Measurements from ENCODE around the gene THBS2. TPM values are rescaled to one million over a fixed set of nuclear protein-coding genes. Genes with fewer than 3 reads are reported as not detected.

The THBS2 gene
- total RNA-seq, 1 donor from 2014 or later, result 2.7 TPM

DNA sequence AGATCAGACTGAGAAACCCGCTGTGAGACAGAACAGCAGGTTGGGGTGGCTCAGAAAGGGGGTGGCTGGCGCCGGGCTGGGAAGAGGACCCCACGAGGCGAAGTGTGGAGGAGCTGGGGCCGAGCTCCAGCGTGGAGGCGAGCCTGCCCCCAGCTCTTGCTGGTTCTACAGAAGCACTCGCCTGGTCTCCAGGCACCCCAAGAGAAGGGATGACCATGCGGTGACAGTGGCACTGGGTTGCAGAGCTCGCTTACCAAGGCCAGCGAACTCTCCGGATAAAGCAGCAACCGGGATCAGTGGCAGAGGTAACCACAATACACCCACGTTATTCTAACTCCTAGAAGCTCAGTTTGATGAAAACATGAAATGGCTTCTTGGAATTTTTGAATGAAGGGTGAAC, 26.5 kb downstream of the THBS2 start:
- no peak for DNase-seq (ENCODE audit: low read depth)
- H3K4me3 ChIP-seq (ENCODE audit: low read depth, low read length), result no peak overlapping the region
- TF ChIP-seq, protein P1, sequence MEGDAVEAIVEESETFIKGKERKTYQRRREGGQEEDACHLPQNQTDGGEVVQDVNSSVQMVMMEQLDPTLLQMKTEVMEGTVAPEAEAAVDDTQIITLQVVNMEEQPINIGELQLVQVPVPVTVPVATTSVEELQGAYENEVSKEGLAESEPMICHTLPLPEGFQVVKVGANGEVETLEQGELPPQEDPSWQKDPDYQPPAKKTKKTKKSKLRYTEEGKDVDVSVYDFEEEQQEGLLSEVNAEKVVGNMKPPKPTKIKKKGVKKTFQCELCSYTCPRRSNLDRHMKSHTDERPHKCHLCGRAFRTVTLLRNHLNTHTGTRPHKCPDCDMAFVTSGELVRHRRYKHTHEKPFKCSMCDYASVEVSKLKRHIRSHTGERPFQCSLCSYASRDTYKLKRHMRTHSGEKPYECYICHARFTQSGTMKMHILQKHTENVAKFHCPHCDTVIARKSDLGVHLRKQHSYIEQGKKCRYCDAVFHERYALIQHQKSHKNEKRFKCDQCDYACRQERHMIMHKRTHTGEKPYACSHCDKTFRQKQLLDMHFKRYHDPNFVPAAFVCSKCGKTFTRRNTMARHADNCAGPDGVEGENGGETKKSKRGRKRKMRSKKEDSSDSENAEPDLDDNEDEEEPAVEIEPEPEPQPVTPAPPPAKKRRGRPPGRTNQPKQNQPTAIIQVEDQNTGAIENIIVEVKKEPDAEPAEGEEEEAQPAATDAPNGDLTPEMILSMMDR (conservative IDR thresholded peaks at IDR 0.05; ENCODE audit: low read depth, low read length), result no peak

DNA sequence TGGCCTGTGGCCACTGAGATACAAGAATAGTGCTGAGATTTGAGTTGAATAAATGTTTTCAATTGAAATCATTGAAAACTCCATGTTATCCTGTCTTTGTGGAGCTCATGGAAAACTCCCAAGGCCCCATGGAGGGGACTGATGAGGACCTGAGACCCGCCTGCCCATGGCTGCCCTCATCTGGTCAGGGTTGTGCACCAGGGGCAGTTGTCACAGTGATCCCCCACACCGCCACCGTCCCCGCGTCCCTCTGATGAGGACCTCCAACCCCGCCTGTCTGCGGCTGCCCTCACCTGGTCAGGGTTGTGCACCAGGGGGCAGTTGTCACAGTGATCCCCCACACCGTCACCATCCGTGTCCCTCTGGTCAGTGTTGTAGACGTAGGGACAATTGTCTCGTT, 27.8 kb downstream of the THBS2 start:
- no peak for DNase-seq (ENCODE audit: low read depth)
- H3K4me3 ChIP-seq (ENCODE audit: low read depth, low read length), result no peak overlapping the region
- TF ChIP-seq, protein P1 (conservative IDR thresholded peaks at IDR 0.05; ENCODE audit: low read depth, low read length), result no peak

DNA sequence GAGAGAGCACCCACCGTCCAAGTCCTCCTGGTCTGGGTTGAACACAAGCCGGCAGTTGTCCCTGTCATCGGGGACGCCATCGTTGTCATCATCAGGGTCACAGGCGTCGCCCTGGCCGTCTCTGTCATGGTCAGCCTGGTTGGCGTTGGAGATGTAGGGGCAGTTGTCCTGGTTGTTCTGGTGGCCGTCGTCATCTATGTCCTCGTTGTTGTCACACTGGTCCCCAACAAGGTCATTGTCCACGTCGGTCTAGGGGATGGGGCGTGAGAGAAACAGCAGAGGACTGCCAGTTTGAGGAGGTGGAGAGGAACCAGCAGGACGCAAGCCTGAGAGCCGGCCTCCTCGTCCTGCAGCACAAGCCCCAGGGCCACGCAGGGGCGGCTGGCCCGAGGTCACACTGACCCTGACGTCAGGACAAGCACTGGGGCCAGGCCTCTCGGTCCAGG, 28.5 kb downstream of the THBS2 start:
- TF ChIP-seq, protein P1 (conservative IDR thresholded peaks at IDR 0.05; ENCODE audit: low read depth, low read length), result no peak
- H3K4me3 ChIP-seq (ENCODE audit: low read depth, low read length), result no peak overlapping the region

DNA sequence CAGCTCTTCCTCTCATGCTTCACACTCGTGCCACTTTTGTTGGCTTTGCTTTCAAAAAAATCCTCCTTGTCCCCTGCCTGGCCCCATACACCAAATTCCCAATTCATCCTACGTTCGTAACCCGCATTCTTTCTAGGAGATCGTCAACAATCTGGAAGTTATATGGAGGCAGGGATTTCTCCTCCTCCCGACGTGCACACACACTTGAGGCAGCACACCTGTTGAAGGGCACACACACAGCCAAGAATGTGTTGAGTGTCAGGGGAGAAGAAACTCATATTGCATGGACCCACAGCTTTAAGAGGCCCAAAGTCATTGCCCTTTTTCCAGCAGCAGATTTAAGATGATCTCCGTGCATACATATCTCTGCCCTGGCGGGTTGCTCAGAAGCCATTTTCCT, 28.9 kb downstream of the THBS2 start:
- H3K4me3 ChIP-seq (ENCODE audit: low read depth, low read length), result no peak overlapping the region
- TF ChIP-seq, protein P1 (conservative IDR thresholded peaks at IDR 0.05; ENCODE audit: low read depth, low read length), result no peak
- DNase-seq (ENCODE audit: low read depth), result no peak

More for the DNA sequence above, 28.5 kb downstream of the THBS2 start:
- no peak for DNase-seq (ENCODE audit: low read depth)

DNA sequence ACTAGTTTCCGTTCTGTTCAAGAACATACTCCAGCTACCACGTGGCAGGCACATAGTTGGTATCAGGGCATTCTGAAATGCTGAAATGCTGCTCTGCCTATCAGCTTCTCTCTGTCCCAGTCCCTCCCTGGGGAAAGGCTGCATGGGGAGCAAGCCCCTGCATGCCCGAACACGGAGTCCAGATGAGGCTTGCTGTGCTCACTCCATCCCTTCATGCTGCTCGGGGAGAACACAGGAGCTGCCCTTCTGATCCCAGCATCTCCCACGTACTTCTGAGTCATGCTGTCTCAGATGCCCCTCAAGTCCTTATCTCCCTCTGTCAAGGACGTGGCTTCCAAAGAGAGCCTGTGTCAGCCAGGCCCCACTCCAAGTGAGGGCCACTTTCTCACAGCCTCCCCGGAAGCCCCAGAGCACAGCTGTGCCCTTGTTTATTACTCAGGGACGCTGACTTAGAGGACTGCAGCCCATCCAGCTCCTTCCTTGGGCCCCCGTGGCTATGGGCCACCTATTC, 29.4 kb downstream of the THBS2 start:
- no peak overlapping the region for H3K4me3 ChIP-seq (ENCODE audit: low read depth, low read length)
- TF ChIP-seq, protein P1 (conservative IDR thresholded peaks at IDR 0.05; ENCODE audit: low read depth, low read length), result no peak
- DNase-seq (ENCODE audit: low read depth), result no peak

DNA sequence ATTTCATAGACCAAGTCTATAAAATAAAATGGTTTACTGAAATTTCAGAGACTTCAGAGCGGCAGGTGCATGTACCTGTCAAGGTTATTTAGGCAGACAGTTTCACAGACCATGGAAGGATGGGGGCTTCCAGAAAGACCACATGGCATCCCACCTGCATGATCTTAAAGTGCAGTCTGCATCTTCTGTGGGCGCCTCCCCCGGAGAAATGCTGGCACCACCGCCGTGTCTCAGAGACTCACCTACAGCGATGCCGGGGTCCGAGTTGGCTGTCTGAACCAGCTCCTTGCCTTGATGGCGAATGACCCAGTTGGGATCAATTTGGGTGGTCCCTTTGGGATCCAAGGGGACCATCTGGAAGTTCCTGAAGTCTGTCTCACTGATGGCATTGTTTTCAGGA, 30.6 kb downstream of the THBS2 start:
- no peak overlapping the region for H3K4me3 ChIP-seq (ENCODE audit: low read depth, low read length)
- no peak for DNase-seq (ENCODE audit: low read depth)
- TF ChIP-seq, protein P1 (conservative IDR thresholded peaks at IDR 0.05; ENCODE audit: low read depth, low read length), result no peak

DNA sequence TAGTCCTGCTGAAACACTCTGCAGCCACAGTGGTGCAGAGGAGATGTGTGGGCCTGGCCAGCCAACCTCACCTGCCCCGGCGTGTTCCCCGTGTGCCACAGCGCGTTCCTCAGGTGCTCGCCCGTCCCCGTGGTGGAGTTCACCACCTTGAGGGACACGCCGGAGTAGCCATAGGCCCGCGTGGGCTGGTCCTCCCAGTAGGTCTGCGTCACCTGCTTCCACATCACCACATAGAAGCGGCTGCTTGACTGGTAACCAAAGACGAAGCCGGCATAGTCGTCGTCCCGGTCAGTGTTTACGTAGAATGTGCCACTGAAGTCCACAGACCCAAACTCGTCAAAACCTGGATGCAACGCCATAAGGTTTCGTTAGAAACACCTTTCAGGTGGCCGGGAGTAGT, 31.5 kb downstream of the THBS2 start:
- DNase-seq (ENCODE audit: low read depth), result no peak
- H3K4me3 ChIP-seq (ENCODE audit: low read depth, low read length), result no peak overlapping the region
- TF ChIP-seq, protein P1 (conservative IDR thresholded peaks at IDR 0.05; ENCODE audit: low read depth, low read length), result no peak

All from epithelial cell of proximal tubule (primary cell).